Measurements from ENCODE around the gene GARIN3.
"Not testable (repeated sequence)": the region's sequence is repeated elsewhere in the genome, so short reads cannot be mapped to it uniquely, and the experiment has no call there.

The GARIN3 gene

GRCh38 chr5:157166214-157167213 lies at the start of gene GARIN3:
TSS of gene GARIN3 (minus strand) at chr5:157166264. CDS start at chr5:157166168, 96 bp downstream.
- DNase-seq: no peak

GRCh38 chr5:157215514-157216167 lies 49.6 kb upstream of the GARIN3 start:
- DNase-seq: no peak

GRCh38 chr5:157214861-157215513 lies 48.9 kb upstream of the GARIN3 start:
- no peak for DNase-seq

- DNase-seq: no peak
These were observed 48.4 kb upstream of the GARIN3 start for GRCh38 chr5:157214415-157214814.

- DNase-seq: no peak
These were observed 47.6 kb upstream of the GARIN3 start for GRCh38 chr5:157213527-157214243.

- DNase-seq: no peak
These were observed 46.2 kb upstream of the GARIN3 start for GRCh38 chr5:157212307-157212706.

GRCh38 chr5:157210652-157211051 lies 44.6 kb upstream of the GARIN3 start:
- DNase-seq: not testable (repeated sequence)

- no peak for DNase-seq
These were observed 39.6 kb upstream of the GARIN3 start for GRCh38 chr5:157205708-157206107.

- no peak for DNase-seq
These were observed 38.7 kb upstream of the GARIN3 start for GRCh38 chr5:157204765-157205164.

- DNase-seq: no peak
These were observed 37.4 kb upstream of the GARIN3 start for GRCh38 chr5:157203417-157203816.

GRCh38 chr5:157201857-157202256 lies 35.8 kb upstream of the GARIN3 start:
- no peak for DNase-seq

- DNase-seq: no peak
These were observed 32.4 kb upstream of the GARIN3 start for GRCh38 chr5:157198277-157198986.

- no peak for DNase-seq
These were observed 31.0 kb upstream of the GARIN3 start for GRCh38 chr5:157197086-157197485.

- DNase-seq: no peak
These were observed 30.0 kb upstream of the GARIN3 start for GRCh38 chr5:157196045-157196444.

GRCh38 chr5:157193699-157194424 lies 27.8 kb upstream of the GARIN3 start:
- no peak for DNase-seq

GRCh38 chr5:157189223-157189622 lies 23.2 kb upstream of the GARIN3 start:
- DNase-seq: no peak

- DNase-seq: no peak
These were observed 22.2 kb upstream of the GARIN3 start for GRCh38 chr5:157188270-157188669.

- no peak for DNase-seq
These were observed 21.1 kb upstream of the GARIN3 start for GRCh38 chr5:157187046-157187754.

- DNase-seq: no peak
These were observed 20.4 kb upstream of the GARIN3 start for GRCh38 chr5:157186309-157187045.

- DNase-seq: not testable (repeated sequence)
These were observed 19.1 kb upstream of the GARIN3 start for GRCh38 chr5:157185122-157185521.

Measured in NCI-H2227 treated with DMSO at 0.1 percent for 48 hours (cell line).